Ishikawa (cell line): ENCODE measurements around the gene VEPH1.

ENCODE experiments used
- CEBPB ChIP-seq: IDR thresholded peaks from 2 replicates; pipeline ENCODE4 v1.6.1; 2012
- CREB1 ChIP-seq: IDR thresholded peaks from 2 replicates; pipeline ENCODE4 v1.6.1; 2012; ENCODE audit warnings: low read depth
- EGR1 ChIP-seq: IDR thresholded peaks from 2 replicates; pipeline ENCODE4 v1.6.1; 2012
- EP300 ChIP-seq: IDR thresholded peaks from 2 replicates; pipeline ENCODE4 v1.6.1; 2012; ENCODE audit warnings: borderline replicate concordance
- FOXM1 ChIP-seq: IDR thresholded peaks from 2 replicates; pipeline ENCODE4 v1.6.1; 2012; ENCODE audit warnings: low read depth, borderline replicate concordance
- NFIC ChIP-seq: IDR thresholded peaks from 2 replicates; pipeline ENCODE4 v1.6.1; 2012
- RAD21 ChIP-seq: IDR thresholded peaks from 2 replicates; pipeline ENCODE4 v1.6.1; 2012; ENCODE audit warnings: low read depth
- TAF1 ChIP-seq: IDR thresholded peaks from 2 replicates; pipeline ENCODE4 v1.6.1; 2012; ENCODE audit warnings: low read depth, mild to moderate bottlenecking
- TCF12 ChIP-seq: IDR thresholded peaks from 2 replicates; pipeline ENCODE4 v1.6.1; 2012; ENCODE audit warnings: low read depth
- TEAD4 ChIP-seq: IDR thresholded peaks from 2 replicates; pipeline ENCODE4 v1.6.1; 2012
- YY1 ChIP-seq: IDR thresholded peaks from 2 replicates; pipeline ENCODE4 v1.6.1; 2012; ENCODE audit warnings: low read depth
- ZBTB7A ChIP-seq: IDR thresholded peaks from 2 replicates; pipeline ENCODE4 v1.6.1; 2012; ENCODE audit warnings: low read depth
- TF ChIP-seq, protein P1 (sequence below): IDR thresholded peaks from 2 replicates; pipeline ENCODE4 v1.6.1; 2012
- TF ChIP-seq, protein P2 (sequence below): IDR thresholded peaks from 2 replicates; pipeline ENCODE4 v1.6.1; 2012
- TF ChIP-seq, protein P3 (sequence below): IDR thresholded peaks from 2 replicates; pipeline ENCODE4 v1.6.1; 2012; ENCODE audit warnings: low read depth, mild to moderate bottlenecking

VEPH1 gene

DNA sequence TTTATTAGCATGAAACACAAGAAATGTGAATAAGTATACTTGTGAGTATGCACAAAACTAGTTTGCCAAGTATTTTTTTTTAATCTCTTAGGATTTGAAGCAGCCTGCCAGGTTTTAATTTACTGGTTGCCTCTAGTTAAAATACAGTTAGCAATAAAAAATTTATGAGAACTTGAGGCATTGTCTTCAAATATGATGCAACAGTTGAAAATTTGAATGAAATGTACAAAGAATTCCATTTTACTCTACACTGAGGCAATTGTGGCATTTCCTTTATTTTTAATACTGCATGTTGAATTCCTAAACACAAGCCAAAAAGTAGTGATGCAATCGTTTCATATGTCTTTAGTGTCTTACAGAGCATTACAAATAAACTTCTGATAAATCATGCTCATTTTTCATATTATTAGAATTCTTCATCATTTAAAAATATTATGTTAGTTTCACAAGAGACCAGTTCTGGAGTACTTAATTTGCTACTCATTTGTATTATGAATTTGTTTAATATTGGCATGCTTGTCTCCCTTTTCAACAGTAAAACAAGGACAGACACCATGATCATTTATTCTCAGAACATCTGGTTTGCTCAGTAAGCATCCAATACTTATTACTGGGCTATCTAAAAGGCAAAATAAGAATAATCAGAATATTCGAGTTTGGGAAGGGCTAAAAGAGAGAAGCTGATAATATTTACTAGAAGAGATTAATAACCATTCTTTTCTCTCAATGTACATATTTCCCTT is 191.4 kb downstream of the VEPH1 start:
- TF ChIP-seq NFIC (0 out of 2 replicates have a peak, but pooled peaks have one; percentile 10), CEBPB (peak; percentile 79), EP300 (no peak), EGR1 (no peak)

DNA sequence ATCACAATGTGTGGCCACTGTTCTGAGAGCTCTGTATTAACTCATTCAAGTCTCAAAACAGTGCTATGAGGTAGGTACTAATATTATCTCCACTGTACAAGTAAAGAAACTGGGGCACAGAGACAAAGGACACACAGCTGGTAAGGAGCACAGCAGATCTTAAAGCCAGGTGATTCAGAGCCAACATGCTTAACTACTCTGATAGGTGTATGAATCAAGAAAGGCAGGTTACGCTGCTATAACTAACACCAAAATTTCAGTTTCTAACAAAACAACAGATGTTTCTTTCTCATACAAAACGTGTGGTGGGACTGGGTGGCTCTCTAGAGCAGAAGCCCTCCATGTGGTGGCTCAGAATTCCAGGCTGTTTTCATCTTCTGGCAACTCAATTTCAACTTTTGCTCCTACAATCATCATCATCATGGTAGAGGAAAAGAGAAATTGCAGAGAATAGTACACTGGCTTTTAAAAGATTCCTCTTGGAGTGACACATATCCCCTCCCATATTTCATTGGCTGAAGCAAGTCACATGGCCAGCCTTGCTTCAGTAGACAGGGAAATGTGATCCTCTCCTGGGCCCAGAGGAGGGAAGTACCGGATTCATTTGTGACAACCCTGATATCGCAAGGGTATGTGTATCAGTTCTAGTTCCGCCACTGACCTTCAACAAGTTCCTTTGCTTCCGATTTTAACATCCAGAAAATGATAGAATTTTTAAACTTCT is 192.7 kb downstream of the VEPH1 start:
- TF ChIP-seq EGR1: no peak
- TF ChIP-seq, protein P1, sequence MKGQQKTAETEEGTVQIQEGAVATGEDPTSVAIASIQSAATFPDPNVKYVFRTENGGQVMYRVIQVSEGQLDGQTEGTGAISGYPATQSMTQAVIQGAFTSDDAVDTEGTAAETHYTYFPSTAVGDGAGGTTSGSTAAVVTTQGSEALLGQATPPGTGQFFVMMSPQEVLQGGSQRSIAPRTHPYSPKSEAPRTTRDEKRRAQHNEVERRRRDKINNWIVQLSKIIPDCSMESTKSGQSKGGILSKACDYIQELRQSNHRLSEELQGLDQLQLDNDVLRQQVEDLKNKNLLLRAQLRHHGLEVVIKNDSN: peak; percentile 79

DNA sequence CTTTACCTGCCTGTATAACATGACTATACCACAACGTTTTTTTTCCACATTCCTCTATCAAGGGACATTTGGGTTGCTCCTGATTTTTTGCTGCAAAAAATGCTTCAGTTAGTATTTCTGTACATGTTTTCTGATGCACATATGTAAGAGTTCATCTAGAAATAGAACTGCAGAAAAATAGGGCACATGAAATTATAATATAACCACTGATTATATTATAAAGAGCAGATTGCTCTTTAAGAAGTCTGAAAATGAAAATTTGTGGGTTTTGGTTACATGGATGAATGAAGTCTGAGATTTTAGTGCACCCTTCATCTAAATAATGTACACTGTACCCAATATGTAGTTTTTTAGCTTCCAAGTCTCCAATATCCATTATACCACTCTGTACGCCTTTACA is 196.7 kb downstream of the VEPH1 start:
- TF ChIP-seq, protein P2, sequence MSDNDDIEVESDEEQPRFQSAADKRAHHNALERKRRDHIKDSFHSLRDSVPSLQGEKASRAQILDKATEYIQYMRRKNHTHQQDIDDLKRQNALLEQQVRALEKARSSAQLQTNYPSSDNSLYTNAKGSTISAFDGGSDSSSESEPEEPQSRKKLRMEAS: no peak
- TF ChIP-seq CREB1 (no peak), EGR1 (no peak), TEAD4 (no peak), TCF12 (no peak), NFIC (no peak), EP300 (no peak), YY1 (no peak), CEBPB (no peak), RAD21 (no peak), TAF1 (no peak), ZBTB7A (no peak)
- TF ChIP-seq, protein P1: no peak
- TF ChIP-seq, protein P3, sequence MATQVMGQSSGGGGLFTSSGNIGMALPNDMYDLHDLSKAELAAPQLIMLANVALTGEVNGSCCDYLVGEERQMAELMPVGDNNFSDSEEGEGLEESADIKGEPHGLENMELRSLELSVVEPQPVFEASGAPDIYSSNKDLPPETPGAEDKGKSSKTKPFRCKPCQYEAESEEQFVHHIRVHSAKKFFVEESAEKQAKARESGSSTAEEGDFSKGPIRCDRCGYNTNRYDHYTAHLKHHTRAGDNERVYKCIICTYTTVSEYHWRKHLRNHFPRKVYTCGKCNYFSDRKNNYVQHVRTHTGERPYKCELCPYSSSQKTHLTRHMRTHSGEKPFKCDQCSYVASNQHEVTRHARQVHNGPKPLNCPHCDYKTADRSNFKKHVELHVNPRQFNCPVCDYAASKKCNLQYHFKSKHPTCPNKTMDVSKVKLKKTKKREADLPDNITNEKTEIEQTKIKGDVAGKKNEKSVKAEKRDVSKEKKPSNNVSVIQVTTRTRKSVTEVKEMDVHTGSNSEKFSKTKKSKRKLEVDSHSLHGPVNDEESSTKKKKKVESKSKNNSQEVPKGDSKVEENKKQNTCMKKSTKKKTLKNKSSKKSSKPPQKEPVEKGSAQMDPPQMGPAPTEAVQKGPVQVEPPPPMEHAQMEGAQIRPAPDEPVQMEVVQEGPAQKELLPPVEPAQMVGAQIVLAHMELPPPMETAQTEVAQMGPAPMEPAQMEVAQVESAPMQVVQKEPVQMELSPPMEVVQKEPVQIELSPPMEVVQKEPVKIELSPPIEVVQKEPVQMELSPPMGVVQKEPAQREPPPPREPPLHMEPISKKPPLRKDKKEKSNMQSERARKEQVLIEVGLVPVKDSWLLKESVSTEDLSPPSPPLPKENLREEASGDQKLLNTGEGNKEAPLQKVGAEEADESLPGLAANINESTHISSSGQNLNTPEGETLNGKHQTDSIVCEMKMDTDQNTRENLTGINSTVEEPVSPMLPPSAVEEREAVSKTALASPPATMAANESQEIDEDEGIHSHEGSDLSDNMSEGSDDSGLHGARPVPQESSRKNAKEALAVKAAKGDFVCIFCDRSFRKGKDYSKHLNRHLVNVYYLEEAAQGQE: no peak

DNA sequence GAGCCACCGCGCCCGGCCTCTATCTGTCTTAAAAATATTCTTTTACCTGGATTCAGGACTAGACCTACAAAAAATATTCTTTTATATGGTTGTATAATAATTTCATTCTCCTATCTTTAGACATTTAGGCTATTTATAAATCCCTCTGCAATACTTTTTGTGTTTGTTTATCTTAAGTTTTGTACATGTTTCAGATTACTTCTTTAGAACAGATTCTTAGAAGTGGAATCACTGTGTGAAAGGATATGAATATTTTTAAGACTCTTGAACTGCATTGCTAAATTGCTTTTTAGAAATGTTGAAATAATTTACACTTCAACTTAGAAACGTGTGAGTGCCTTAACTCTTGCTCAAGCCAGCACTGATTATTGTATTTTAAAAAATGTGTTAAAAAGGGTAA is 197.8 kb downstream of the VEPH1 start:
- TF ChIP-seq FOXM1: no peak
- TF ChIP-seq TEAD4: no peak
- TF ChIP-seq EP300: no peak
- TF ChIP-seq EGR1: no peak
- TF ChIP-seq CREB1: no peak
- TF ChIP-seq TCF12: no peak
- no peak for TF ChIP-seq YY1
- TF ChIP-seq, protein P1: no peak
- TF ChIP-seq TAF1: no peak
- TF ChIP-seq, protein P3: no peak
- TF ChIP-seq CEBPB: no peak
- TF ChIP-seq NFIC: no peak
- TF ChIP-seq RAD21: no peak
- TF ChIP-seq, protein P2: no peak
- no peak for TF ChIP-seq ZBTB7A

DNA sequence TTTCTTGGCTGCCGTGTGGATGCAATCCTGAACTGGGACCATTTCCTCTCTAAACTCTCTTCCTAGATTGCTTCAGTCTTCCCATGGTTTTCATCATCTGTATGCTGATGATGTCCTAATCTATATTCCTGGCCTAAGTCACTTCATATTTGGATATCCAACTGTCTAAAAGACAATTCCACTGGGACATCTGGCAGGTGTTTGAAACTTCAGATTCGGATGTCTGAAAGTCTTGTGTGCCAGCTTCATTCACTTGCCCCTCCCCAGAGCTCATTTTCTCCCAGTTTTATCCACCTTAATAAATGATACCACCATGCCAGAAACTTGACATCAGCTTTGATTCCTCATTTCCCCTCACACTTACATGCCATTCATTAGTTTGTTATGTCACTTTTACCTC is 201.5 kb downstream of the VEPH1 start:
- TF ChIP-seq, protein P1: no peak
- TF ChIP-seq EGR1 (no peak), CREB1 (no peak), TEAD4 (no peak), RAD21 (no peak), ZBTB7A (no peak), FOXM1 (no peak), YY1 (no peak)
